GM12878 (cell line): ENCODE data around the gene CSHL1. TPM values are rescaled to one million over a fixed set of nuclear protein-coding genes. Genes with fewer than 3 reads are reported as not detected.
"Not testable (repeated sequence)": the region's sequence is repeated elsewhere in the genome, so short reads cannot be mapped to it uniquely, and the experiment has no call there.

Experiments used
- ATAC-seq: fragments of 200-7000 bp; cut with Tn5 transposase; 3 replicates; pipeline ENCODE4 v1.9.1; 2020; ENCODE audit warnings: mild to moderate bottlenecking, moderate library complexity
- BruUV-seq: library from RNA; stranded (reverse); fragments of 400-500 nt; replicated peaks from 2 replicates; lab custom pipeline; 2021; lab: Mats Ljungman, UMichigan
- CTCF ChIA-PET: fragments of 300-600 bp; sonication (Branson Sonifier 250); formaldehyde crosslinking; extraction: SDS; loops from one replicate; lab custom pipeline; 2021; ENCODE audit warnings: inconsistent platforms; lab: Yijun Ruan, JAX
- POLR2A ChIA-PET: fragments of 350-600 bp; formaldehyde crosslinking; extraction: SDS; loops from one replicate; lab custom pipeline; 2021; ENCODE audit warnings: inconsistent platforms; lab: Charles Lee
- RAD21 ChIA-PET: fragments of 300-600 bp; sonication (Branson Sonifier 250); formaldehyde crosslinking; loops from one replicate; lab custom pipeline; 2023; ENCODE audit warnings: antibody characterized with exemption; ENCODE audit not compliant: unreplicated experiment; lab: Charles Lee
- SMC1A ChIA-PET: fragments of 300-600 bp; sonication (Branson Sonifier 250); formaldehyde crosslinking; loops from one replicate; lab custom pipeline; 2023; ENCODE audit not compliant: unreplicated experiment, uncharacterized antibody; lab: Charles Lee
- DNase-seq: peaks from one replicate; pipeline ENCODE4 v3.0.0-alpha.2; 2011; ENCODE audit warnings: low read depth, low spot score
- FAIRE-seq: peaks from 3 replicates; lab custom pipeline; 2011; peaks lifted over from hg19 to GRCh38; lab: Jason Lieb, UNC
- H2AFZ ChIP-seq: 2 replicates; pipeline ENCODE4 v1.6.0; 2011; ENCODE audit warnings: low read depth, low read length, control low read depth; ENCODE audit not compliant: control insufficient read depth
- H3K27ac ChIP-seq: 2 replicates; pipeline ENCODE4 v1.5.1; 2011; ENCODE audit warnings: control low read depth; ENCODE audit not compliant: control insufficient read depth, insufficient read depth
- H3K27me3 ChIP-seq, 2 experiments: replicated peaks in 1 of 2; 2 replicates each; pipeline versions ENCODE4 v1.6.0 to v1.6.1; 2011; ENCODE audit warnings: low read length in 1 of 2; ENCODE audit not compliant: control insufficient read depth in 2 of 2, insufficient read depth in 2 of 2
- H3K36me3 ChIP-seq, 2 experiments: 2 replicates each; pipeline ENCODE4 v1.5.1; 2011; ENCODE audit warnings: low read length in 1 of 2; ENCODE audit not compliant: control insufficient read depth in 2 of 2, insufficient read depth in 2 of 2
- H3K4me1 ChIP-seq: 2 replicates; pipeline ENCODE4 v1.6.1; 2011; ENCODE audit warnings: mild to moderate bottlenecking, low read length, moderate library complexity, mixed read lengths; ENCODE audit not compliant: control insufficient read depth, insufficient read depth
- H3K4me2 ChIP-seq: 2 replicates; pipeline ENCODE4 v1.6.0; 2011; ENCODE audit warnings: control low read depth; ENCODE audit not compliant: control insufficient read depth, insufficient read depth
- H3K4me3 ChIP-seq: fragments of 200-600 bp; sonication (generic); 2 replicates; pipeline ENCODE4 v1.5.1; 2016
- H3K79me2 ChIP-seq: 2 replicates; pipeline ENCODE4 v1.6.0; 2011; ENCODE audit warnings: low read length; ENCODE audit not compliant: control insufficient read depth, insufficient read depth
- H3K9ac ChIP-seq: 2 replicates; pipeline ENCODE4 v1.8.0; 2011; ENCODE audit warnings: low read length, control low read depth, mixed read lengths; ENCODE audit not compliant: control insufficient read depth, insufficient read depth
- H3K9me3 ChIP-seq: replicated peaks from 3 replicates; pipeline ENCODE4 v1.5.1; 2011; ENCODE audit warnings: mild to moderate bottlenecking, low read length; ENCODE audit not compliant: control insufficient read depth, insufficient read depth
- H4K20me1 ChIP-seq: 2 replicates; pipeline ENCODE4 v1.6.0; 2011; ENCODE audit not compliant: control insufficient read depth, insufficient read depth
- ASH2L ChIP-seq: fragments of 300-600, 200-600 bp; sonication (generic); IDR thresholded peaks from 2 replicates; pipeline ENCODE4 v1.6.1; 2017; ENCODE audit warnings: low read depth, mild to moderate bottlenecking, borderline replicate concordance
- DPF2 ChIP-seq: fragments of 450-650 bp; IDR thresholded peaks from 2 replicates; pipeline ENCODE4 v1.6.1; 2017; ENCODE audit warnings: mild to moderate bottlenecking
- E2F8 ChIP-seq: fragments of 450-650 bp; IDR thresholded peaks from 2 replicates; pipeline ENCODE4 v1.6.1; 2018; ENCODE audit warnings: mild to moderate bottlenecking, low read depth, moderate library complexity; ENCODE audit not compliant: partially characterized antibody
- EGR1 ChIP-seq, 2 experiments: IDR thresholded peaks; 1 replicate in 1 of 2; 2 replicates in 1 of 2; pipeline ENCODE4 v1.6.1; 2011 to 2012; ENCODE audit warnings: low read depth in 2 of 2, low read length in 2 of 2, borderline replicate concordance in 1 of 2, mild to moderate bottlenecking in 1 of 2, moderate library complexity in 1 of 2
- IKZF2 ChIP-seq, 2 experiments: fragments of 450-650 bp; IDR thresholded peaks; 2 replicates each; pipeline ENCODE4 v1.6.1; 2017; ENCODE audit warnings: mild to moderate bottlenecking in 2 of 2, moderate library complexity in 2 of 2
- IRF3 ChIP-seq: fragments of 450-650 bp; IDR thresholded peaks from 2 replicates; pipeline ENCODE4 v1.6.1; 2014; ENCODE audit warnings: mild to moderate bottlenecking
- MEF2B ChIP-seq: fragments of 450-650 bp; IDR thresholded peaks from 2 replicates; pipeline ENCODE4 v1.6.1; 2018; ENCODE audit warnings: mild to moderate bottlenecking, moderate library complexity; ENCODE audit not compliant: partially characterized antibody, poor library complexity, severe bottlenecking
- MTA3 ChIP-seq: IDR thresholded peaks from 2 replicates; pipeline ENCODE4 v1.6.1; 2012; ENCODE audit warnings: low read length, inconsistent platforms, borderline replicate concordance
- POU2F2 ChIP-seq: IDR thresholded peaks from 3 replicates; pipeline ENCODE4 v1.6.1; 2011; ENCODE audit warnings: low read depth, mild to moderate bottlenecking, low read length, borderline replicate concordance
- RUNX3 ChIP-seq: IDR thresholded peaks from 2 replicates; pipeline ENCODE4 v1.6.1; 2012; ENCODE audit warnings: low read length, inconsistent platforms
- TAF1 ChIP-seq: IDR thresholded peaks from 2 replicates; pipeline ENCODE4 v1.6.1; 2011; ENCODE audit warnings: mild to moderate bottlenecking, low read depth, low read length, borderline replicate concordance
- WGBS: methylation state at CpG from one replicate; pipeline ENCODE4 v1.1.6; 2016; ENCODE audit warnings: low lambda C conversion rate; ENCODE audit not compliant: insufficient replicate concordance, insufficient coverage; ENCODE audit errors: missing lambda C conversion rate; 5-methylcytosine and 5-hydroxymethylcytosine counted together
- in situ Hi-C: fragments of 300-500 bp; cut with MboI; formaldehyde crosslinking; loops from 9 replicates; pipeline ENCODE4 v1.14.3; 2018; ENCODE audit warnings: mixed read lengths
- intact Hi-C: fragments of 100-400 bp; cut with micrococcal nuclease; formaldehyde crosslinking; loops from one replicate; pipeline ENCODE4 v1.14.2; 2022; ENCODE audit not compliant: unreplicated experiment
- polyA plus RNA-seq, 11 experiments: library from polyadenylated mRNA; depleted of rRNA in 4 of 11; unstranded in 6 of 11; stranded (reverse) in 5 of 11; fragments of >200 nt; fragmentation: Nextera tagmentation in 4 of 11; fragmentation: Illumina TruSeq in 1 of 11; extraction: Ambion mirVana in 4 of 11; extraction: Trizol in 1 of 11; gene quantifications; 1 replicate in 1 of 11; 2 replicates in 10 of 11; pipeline versions ENCODE4 v1.2.1 to v1.2.3, GENCODE V29; 2011 to 2016; ENCODE audit warnings: inconsistent platforms in 2 of 11, missing spikeins in 2 of 11, low read depth in 1 of 11
- total RNA-seq, 4 experiments: library from RNA; depleted of rRNA in 3 of 4; stranded (reverse); fragments of >200 nt in 3 of 4; fragmentation: Illumina TruSeq in 1 of 4; extraction: Trizol in 1 of 4; gene quantifications; 2 replicates each; pipeline versions ENCODE4 v1.2.1 to v1.2.3, GENCODE V29; 2013 to 2021

The CSHL1 gene
- total and polyA plus RNA-seq, 10 of the 15 experiments (the other 5 are each of a cell fraction or from before 2014, with no cell fraction given) = not detected

- intact Hi-C loops = loop anchor here (2.0 kb wide), 1 partner anchor 223 kb away; no protein-coding TSS in a partner anchor
- CTCF ChIA-PET = interaction anchor here (0.5 to 17.4 kb wide), 11 partner anchors 8 to 372 kb away, joined by 3 to 481 read pairs (median 6); partner anchors contain the start of genes ERN1 and ICAM2
Measured at GRCh38 chr17:63910096-63910495, 962 bp downstream of the CSHL1 start.

GRCh38 chr17:63909586-63909985 is 1.5 kb downstream of the CSHL1 start:
- H3K4me3 ChIP-seq, ATAC-seq, H3K4me1 ChIP-seq, H3K4me2 ChIP-seq, H3K9ac ChIP-seq, H3K27ac ChIP-seq, H2AFZ ChIP-seq, SMC1A ChIA-PET, H3K9me3 ChIP-seq, POLR2A ChIA-PET, H3K79me2 ChIP-seq, BruUV-seq, H3K27me3 ChIP-seq, H4K20me1 ChIP-seq, in situ Hi-C loops, DNase-seq, H3K36me3 ChIP-seq, FAIRE-seq, intact Hi-C loops: not testable (repeated sequence)
- WGBS = 57% methylated on average over 10 of the region's 10 CpGs
- ChIA-PET CTCF (interaction anchor here (2.9 to 17.4 kb wide), 5 partner anchors 37 to 223 kb away, joined by 8 to 481 read pairs (median 315); partner anchors contain the start of genes ERN1 and ICAM2), RAD21 (interaction anchor here (4.4 kb wide), 1 partner anchor 37 kb away, joined by 34 read pairs; no protein-coding TSS in a partner anchor)

More at GRCh38 chr17:63910096-63910495, 962 bp downstream of the CSHL1 start:
- FAIRE-seq = no peak
- ChIA-PET RAD21 (interaction anchor here (1.6 to 4.4 kb wide), 5 partner anchors 36 to 225 kb away, joined by 3 to 34 read pairs (median 10); no protein-coding TSS in a partner anchor), SMC1A (interaction anchor here (0.6 to 2.6 kb wide), 5 partner anchors 36 to 692 kb away, joined by 3 to 15 read pairs (median 3); no protein-coding TSS in a partner anchor), POLR2A (no interaction called here)
- Histone ChIP-seq H3K9me3 (no peaks in the 10 kb centered on the region), H3K4me2 (no peak overlapping the region), H3K27me3 (peaks cover 0 to 2% of the 10 kb centered on the region in 2 experiments; a peak in 2 of 4 replicates), H3K27ac (no peak overlapping the region), H3K4me1 (no peaks in the 10 kb centered on the region), H4K20me1 (no peaks in the 10 kb centered on the region), H3K36me3 (no peaks in the 10 kb centered on the region), H2AFZ (no peak overlapping the region), H3K9ac (no peak overlapping the region), H3K4me3 (no peak overlapping the region), H3K79me2 (no peaks in the 10 kb centered on the region)
- in situ Hi-C loops = no loop called here
- TF ChIP-seq MTA3 (no peak), RUNX3 (no peak), MEF2B (no peak), IRF3 (no peak), IKZF2 (IDR thresholded peaks at IDR 0.05) (no peak), DPF2 (no peak), EGR1 (IDR thresholded peaks at IDR 0.05; ENCODE audit: borderline replicate concordance in 1 of 2, low read depth in 2 of 2, low read length in 2 of 2) (no peak), POU2F2 (no peak), E2F8 (no peak), TAF1 (no peak), ASH2L (no peak)
- WGBS = 51% methylated on average over 14 of the region's 14 CpGs
- BruUV-seq = no TSS peak
- no peak for DNase-seq
- ATAC-seq = no peak
